Activated gamma-delta T cell (primary cell): ENCODE data around the gene PSMD6.

Source experiments
- DNase-seq: peaks from one replicate; lab custom pipeline; 2025; lab: John Stamatoyannopoulos, UW

Gene PSMD6

GRCh38 chr3:64046592-64046991 lies 23.3 kb upstream of the PSMD6 start:
- DNase-seq = no peak

- no peak for DNase-seq
Measured at GRCh38 chr3:64042952-64043351, 19.7 kb upstream of the PSMD6 start.

GRCh38 chr3:64039981-64040733 lies 16.9 kb upstream of the PSMD6 start:
- no peak for DNase-seq

GRCh38 chr3:64039332-64039731 lies 16.0 kb upstream of the PSMD6 start:
- no peak for DNase-seq

GRCh38 chr3:64038253-64038767 lies 15.0 kb upstream of the PSMD6 start:
- DNase-seq = no peak

- DNase-seq = no peak
Measured at GRCh38 chr3:64037084-64037483, 13.8 kb upstream of the PSMD6 start.

GRCh38 chr3:64033069-64033468 lies 9.8 kb upstream of the PSMD6 start:
- no peak for DNase-seq

GRCh38 chr3:64031540-64032508 lies 8.5 kb upstream of the PSMD6 start:
- DNase-seq = no peak

GRCh38 chr3:64030741-64031140 lies 7.4 kb upstream of the PSMD6 start:
- DNase-seq = peak; percentile 19

GRCh38 chr3:64029287-64029686 lies 6.0 kb upstream of the PSMD6 start:
- DNase-seq = no peak

- DNase-seq = no peak
Measured at GRCh38 chr3:64028754-64029153, 5.5 kb upstream of the PSMD6 start.

GRCh38 chr3:64027658-64028057 lies 4.4 kb upstream of the PSMD6 start:
- DNase-seq = no peak

GRCh38 chr3:64026346-64026745 lies 3.1 kb upstream of the PSMD6 start:
- no peak for DNase-seq

- no peak for DNase-seq
Measured at GRCh38 chr3:64023861-64024223, 548 bp upstream of the PSMD6 start.

- no peak for DNase-seq
Measured at GRCh38 chr3:64022451-64023186, 675 bp downstream of the PSMD6 start.

GRCh38 chr3:64021922-64022321 lies 1.4 kb downstream of the PSMD6 start:
- DNase-seq = no peak

- no peak for DNase-seq
Measured at GRCh38 chr3:64019879-64020278, 3.4 kb downstream of the PSMD6 start.

GRCh38 chr3:64019271-64019670 lies 4.0 kb downstream of the PSMD6 start:
- no peak for DNase-seq

- DNase-seq = no peak
Measured at GRCh38 chr3:64016941-64017620, 6.2 kb downstream of the PSMD6 start.

GRCh38 chr3:64011685-64012084 lies 11.6 kb downstream of the PSMD6 start:
- DNase-seq = no peak

- DNase-seq = no peak
Measured at GRCh38 chr3:64010199-64010598, 13.1 kb downstream of the PSMD6 start.

GRCh38 chr3:64009528-64009927 lies 13.8 kb downstream of the PSMD6 start:
- no peak for DNase-seq
